Heart left ventricle (tissue), 16 donors: ENCODE results near the gene SNX8. TPM values are rescaled to one million over a fixed set of nuclear protein-coding genes. Genes with fewer than 3 reads are reported as not detected.

ENCODE experiments used
- ATAC-seq, 4 donors: fragments of 200-7000 bp; cut with Tn5 transposase; one replicate each; pipeline ENCODE4 v1.9.1; 2020 to 2022; ENCODE audit warnings: moderate library complexity in 4 of 4, mild to moderate bottlenecking in 3 of 4, moderate number of reproducible peaks in 1 of 4
- DNase-seq, 5 donors: peaks; one replicate each; pipeline ENCODE4 v3.0.0-alpha.2; 2020
- H3K27ac ChIP-seq, 12 donors: fragments of 200-600 bp; sonication (generic) in 4 of 12; one replicate each; pipeline versions ENCODE4 v1.5.0 to v1.8.0; 2016 to 2022; ENCODE audit warnings: mild to moderate bottlenecking in 2 of 12
- H3K27me3 ChIP-seq, 9 donors: fragments of 200-600 bp; sonication (generic) in 2 of 9; one replicate each; pipeline versions ENCODE4 v1.5.1 to v1.8.0; 2016 to 2022; ENCODE audit warnings: mild to moderate bottlenecking in 3 of 9
- H3K36me3 ChIP-seq, 9 donors: fragments of 200-600 bp; sonication (generic) in 2 of 9; one replicate each; pipeline versions ENCODE4 v1.5.0 to v1.8.0; 2018 to 2022; ENCODE audit warnings: mild to moderate bottlenecking in 2 of 9
- H3K4me1 ChIP-seq, 12 donors: fragments of 200-600 bp; sonication (generic) in 4 of 12; one replicate each; pipeline versions ENCODE4 v1.5.0 to v1.8.0; 2016 to 2022; ENCODE audit warnings: mild to moderate bottlenecking in 3 of 12
- H3K4me3 ChIP-seq, 12 donors: fragments of 200-600 bp; sonication (generic) in 4 of 12; one replicate each; pipeline versions ENCODE4 v1.5.0 to v1.8.0; 2017 to 2022; ENCODE audit warnings: mild to moderate bottlenecking in 9 of 12, moderate library complexity in 4 of 12
- H3K9me3 ChIP-seq, 12 donors: fragments of 200-600 bp; sonication (generic) in 4 of 12; one replicate each; pipeline versions ENCODE4 v1.5.0 to v1.8.0; 2016 to 2022; ENCODE audit warnings: mild to moderate bottlenecking in 1 of 12
- CTCF ChIP-seq, 12 donors: fragments of 200-600 bp; sonication (generic) in 4 of 12; IDR thresholded peaks; one replicate each; pipeline versions ENCODE4 v1.5.0 to v1.8.0; 2018 to 2022; ENCODE audit warnings: antibody characterized with exemption in 12 of 12, mild to moderate bottlenecking in 5 of 12
- POLR2A ChIP-seq, 2 donors: fragments of 450-650 bp; IDR thresholded peaks; one replicate each; pipeline ENCODE4 v1.6.1; 2017; ENCODE audit warnings: antibody characterized with exemption in 2 of 2, mild to moderate bottlenecking in 2 of 2, moderate library complexity in 2 of 2
- WGBS, 4 donors: extraction: QIAGEN DNeasy Blood & Tissue Kit in 2 of 4; methylation state at CpG; one replicate each; pipeline versions ENCODE4 v1.1.5 to v1.1.7; 2013 to 2018; 5-methylcytosine and 5-hydroxymethylcytosine counted together
- intact Hi-C, 10 donors: fragments of 100-400 bp; cut with DNase I; formaldehyde crosslinking; loops; one replicate each; pipeline versions ENCODE4 v1.11.1 to v1.14.2; 2022
- polyA plus RNA-seq, 2 donors: library from polyadenylated mRNA; stranded (reverse); fragments of 200-250 nt; gene quantifications; one replicate each; pipeline ENCODE4 v1.2.3, GENCODE V29; 2013
- total RNA-seq, 9 donors: library from RNA; depleted of rRNA in 2 of 9; stranded (reverse); fragments of >200 nt in 2 of 9; fragmentation: NEBNext Ultra II Directional in 3 of 9; extraction: Animal tissue kit (Norgen Biotek cat#: 25700) in 3 of 9; gene quantifications; one replicate each; pipeline versions ENCODE4 v1.1.0 to v1.2.4, GENCODE V29; 2016 to 2023
- donor health status: ischemic (EF 13 %, LVEDD 7.1; RV severe dilation, severe dysfunction).
- donor health status: healthy with polysubstance abuse.
- donor health status: DM: no; HTN: yes; CAD: no.
- donor health status: DM: no; HTN: no; CAD: no.
- donor health status: ischemic (EF 25% LVEDD 6.9; RV normal size, moderate dysfunction).
- donor health status: ischemic (EF 25% LVEDD 5.7; RV mildly dilated, moderate dysfunction).
- donor health status: healthy.
- donor health status: DM: yes; HTN: yes; CAD: no.
- donor health status: ischemic (EF 35%, LVEDD 5.7; RV mildly dilated, moderate dysfunction).
- donor health status: nonischemic (EF 11% LVEDD 7.7; RV severe dilation, severe dysfunction).
- donor health status: DM: yes; HTN: yes; CAD: no.
- donor health status: PGD.
- donor health status: ischemic (EF 29% LVEDD 5.4; RV normal size, mild dysfunction).
- donor health status: nonischemic (EF 23%, LVEDD 6.1; RV moderate dilation, normal function).

The SNX8 gene
- total and polyA plus RNA-seq, 11 donors: 5.4 to 44.6 (median 19.4) TPM

GRCh38 chr7:2217716-2218443 lies 96.4 kb downstream of the SNX8 start:
- TF ChIP-seq POLR2A (IDR thresholded peaks at IDR 0.05) (no peak), CTCF (IDR thresholded peaks at IDR 0.05) (no peak)
- peaks cover 0 to 86% (median 42%) of the 10 kb centered on the region in 9 donors for H3K36me3 ChIP-seq
- H3K4me1 ChIP-seq: peaks cover 0 to 24% (median 7%) of the 10 kb centered on the region in 12 donors
- intact Hi-C loops: loop anchor here in 2 of 10 donors (10.0 kb wide), 2 partner anchors 633 to 643 kb away; partner anchors contain the start of gene PSMG3 (in 1 of the 2)
- H3K4me3 ChIP-seq: no peak overlapping the region
- whole genome bisulfite sequencing, 4 donors: 88 to 94% (median 90%) methylated on average over 19 of the region's 19 CpGs
- H3K9me3 ChIP-seq: no peaks in the 10 kb centered on the region
- ATAC-seq (no peak), DNase-seq (peak in 1 of 5 donors; percentile 56)
- H3K27ac ChIP-seq: no peak overlapping the region
- no peaks in the 10 kb centered on the region for H3K27me3 ChIP-seq

GRCh38 chr7:2217206-2217605 lies 97.0 kb downstream of the SNX8 start:
- no peak for ATAC-seq

GRCh38 chr7:2215851-2216250 lies 98.4 kb downstream of the SNX8 start:
- no peak overlapping the region for H3K4me3 ChIP-seq
- H3K4me1 ChIP-seq: peaks cover 0 to 24% (median 7%) of the 10 kb centered on the region in 12 donors
- peak in 1 of 5 donors; percentile 51 for DNase-seq
- no peaks in the 10 kb centered on the region for H3K9me3 ChIP-seq
- peaks cover 0 to 85% (median 39%) of the 10 kb centered on the region in 9 donors for H3K36me3 ChIP-seq
- H3K27ac ChIP-seq: no peak overlapping the region
- 92 to 96% (median 95%) methylated on average over 14 to 17 of the region's 17 CpGs for WGBS, 4 donors
- no peaks in the 10 kb centered on the region for H3K27me3 ChIP-seq
- intact Hi-C loops: loop anchor here in 2 of 10 donors (10.0 kb wide), 2 partner anchors 631 to 641 kb away; partner anchors contain the start of gene PSMG3 (in 1 of the 2)
- ATAC-seq: no peak
- no peak for TF ChIP-seq CTCF (IDR thresholded peaks at IDR 0.05)
- no peak for TF ChIP-seq POLR2A (IDR thresholded peaks at IDR 0.05)

More at GRCh38 chr7:2217206-2217605, 97.0 kb downstream of the SNX8 start:
- no peak overlapping the region for H3K27ac ChIP-seq
- intact Hi-C loops: loop anchor here in 2 of 10 donors (10.0 kb wide), 2 partner anchors 632 to 642 kb away; partner anchors contain the start of gene PSMG3 (in 1 of the 2)
- 83 to 90% (median 85%) methylated on average over 10 of the region's 10 CpGs for WGBS, 4 donors
- H3K4me1 ChIP-seq: peaks cover 0 to 24% (median 7%) of the 10 kb centered on the region in 12 donors
- DNase-seq: peak in 1 of 5 donors; percentile 33
- no peaks in the 10 kb centered on the region for H3K27me3 ChIP-seq
- H3K36me3 ChIP-seq: peaks cover 0 to 86% (median 46%) of the 10 kb centered on the region in 9 donors
- no peaks in the 10 kb centered on the region for H3K9me3 ChIP-seq
- TF ChIP-seq CTCF (IDR thresholded peaks at IDR 0.05) (no peak), POLR2A (IDR thresholded peaks at IDR 0.05) (no peak)
- no peak overlapping the region for H3K4me3 ChIP-seq

GRCh38 chr7:2214636-2215035 lies 99.6 kb downstream of the SNX8 start:
- TF ChIP-seq CTCF (IDR thresholded peaks at IDR 0.05): no peak
- TF ChIP-seq POLR2A (IDR thresholded peaks at IDR 0.05): no peak
- ATAC-seq: peak in 2 of 4 donors; percentile 6 to 30
- H3K36me3 ChIP-seq: peaks cover 0 to 80% (median 39%) of the 10 kb centered on the region in 9 donors
- peaks cover 0 to 24% (median 7%) of the 10 kb centered on the region in 12 donors for H3K4me1 ChIP-seq
- intact Hi-C loops: loop anchor here in 4 of 10 donors (5.0 to 10.0 kb wide), 4 partner anchors 402 to 640 kb away; partner anchors contain the start of gene PSMG3 (in 1 of the 4)
- H3K4me3 ChIP-seq: no peak overlapping the region
- H3K27me3 ChIP-seq: no peaks in the 10 kb centered on the region
- H3K9me3 ChIP-seq: no peaks in the 10 kb centered on the region
- WGBS, 4 donors: 67 to 95% (median 90%) methylated on average over 9 of the region's 9 CpGs
- DNase-seq: peak in 2 of 5 donors; percentile 27 to 47
- H3K27ac ChIP-seq: peak overlapping the region in 10 of 12 donors; percentile 48 to 86 (median 64)
